NCI-H446 (cell line): ENCODE results near the gene NXPE4.

Experiments used
- DNase-seq, 2 experiments: peaks; one replicate each; lab custom pipeline; 2025; lab: John Stamatoyannopoulos, UW

The NXPE4 gene

GRCh38 chr11:114559425-114560310, 35.9 kb downstream of the NXPE4 start, which contains the start of gene NXPE1:
Gene NXPE1, minus strand, starts transcription at chr11:114559881. Its CDS starts 8,680 bp downstream, at chr11:114551201.
- DNase-seq: no peak

- DNase-seq: no peak
These were observed 39.5 kb downstream of the NXPE4 start for GRCh38 chr11:114556135-114556534.

GRCh38 chr11:114553642-114554041, 41.9 kb downstream of the NXPE4 start:
- no peak for DNase-seq

- DNase-seq: no peak
These were observed 44.5 kb downstream of the NXPE4 start for GRCh38 chr11:114551060-114551459.

- no peak for DNase-seq
These were observed 69.9 kb downstream of the NXPE4 start for GRCh38 chr11:114525682-114526081.

GRCh38 chr11:114524122-114524521, 71.5 kb downstream of the NXPE4 start:
- no peak for DNase-seq

GRCh38 chr11:114522818-114523217, 72.8 kb downstream of the NXPE4 start:
- no peak for DNase-seq
